Heart right ventricle (tissue), 16 donors: ENCODE data around the gene POLR1C. TPM values are rescaled to one million over a fixed set of nuclear protein-coding genes. Genes with fewer than 3 reads are reported as not detected.

Experiments
- ATAC-seq, 8 donors: fragments of 200-7000 bp; cut with Tn5 transposase; one replicate each; pipeline ENCODE4 v1.9.1; 2020; ENCODE audit warnings: mild to moderate bottlenecking in 8 of 8, moderate library complexity in 8 of 8, moderate number of reproducible peaks in 1 of 8
- DNase-seq, 2 donors: peaks; one replicate each; pipeline ENCODE4 v3.0.0-alpha.2; 2020
- H3K27ac ChIP-seq, 10 donors: fragments of 200-600 bp; sonication (generic) in 2 of 10; one replicate each; pipeline versions ENCODE4 v1.5.0 to v1.8.0; 2020 to 2022; ENCODE audit warnings: mild to moderate bottlenecking in 3 of 10
- H3K27me3 ChIP-seq, 7 donors: fragments of 200-600 bp; one replicate each; pipeline ENCODE4 v1.8.0; 2021 to 2022; ENCODE audit warnings: mild to moderate bottlenecking in 2 of 7
- H3K36me3 ChIP-seq, 9 donors: fragments of 200-600 bp; sonication (generic) in 1 of 9; one replicate each; pipeline versions ENCODE4 v1.5.0 to v1.8.0; 2020 to 2022; ENCODE audit warnings: mild to moderate bottlenecking in 2 of 9
- H3K4me1 ChIP-seq, 9 donors: fragments of 200-600 bp; sonication (generic) in 1 of 9; one replicate each; pipeline versions ENCODE4 v1.5.0 to v1.8.0; 2020 to 2022; ENCODE audit warnings: mild to moderate bottlenecking in 4 of 9
- H3K4me3 ChIP-seq, 10 donors: fragments of 200-600 bp; sonication (generic) in 2 of 10; one replicate each; pipeline versions ENCODE4 v1.5.0 to v1.8.0; 2020 to 2022; ENCODE audit warnings: mild to moderate bottlenecking in 7 of 10, moderate library complexity in 2 of 10
- H3K9me3 ChIP-seq, 11 donors: fragments of 200-600 bp in 10 of 11; sonication (generic) in 2 of 11; one replicate each; pipeline versions ENCODE4 v1.5.0 to v1.8.0; 2013 to 2022; ENCODE audit warnings: mild to moderate bottlenecking in 2 of 11, control low read depth in 1 of 11, moderate library complexity in 1 of 11
- CTCF ChIP-seq, 9 donors: fragments of 200-600 bp; sonication (generic) in 2 of 9; IDR thresholded peaks; one replicate each; pipeline versions ENCODE4 v1.5.0 to v1.8.0; 2021 to 2022; ENCODE audit warnings: antibody characterized with exemption in 9 of 9, mild to moderate bottlenecking in 5 of 9, moderate library complexity in 1 of 9
- WGBS, 2 donors: extraction: QIAGEN DNeasy Blood & Tissue Kit; methylation state at CpG; one replicate each; pipeline ENCODE4 v1.1.7; 2013; ENCODE audit warnings: inconsistent platforms in 1 of 2; 5-methylcytosine and 5-hydroxymethylcytosine counted together
- intact Hi-C, 10 donors: fragments of 100-400 bp; cut with DNase I; formaldehyde crosslinking; loops; one replicate each; pipeline versions ENCODE4 v1.11.1 to v1.14.2; 2022
- polyA plus RNA-seq, 2 donors: library from polyadenylated mRNA; stranded (reverse); fragments of 200-250 nt; gene quantifications; one replicate each; pipeline ENCODE4 v1.2.3, GENCODE V29; 2013
- total RNA-seq, 10 donors: library from RNA; stranded (reverse); fragmentation: NEBNext Ultra II Directional in 3 of 10; extraction: Animal tissue kit (Norgen Biotek cat#: 25700) in 3 of 10; gene quantifications; one replicate each; pipeline versions ENCODE4 v1.2.1 to v1.2.4, GENCODE V29; 2021 to 2023
- donor health status: Arrhythmogenic right ventricular cardiomyopathy.
- donor health status: ischemic (EF 13 %, LVEDD 7.1; RV severe dilation, severe dysfunction).
- donor health status: healthy with polysubstance abuse.
- donor health status: DM: no; HTN: yes; CAD: no.
- donor health status: DM: no; HTN: no; CAD: no.
- donor health status: ischemic (EF 25% LVEDD 6.9; RV normal size, moderate dysfunction).
- donor health status: ischemic (EF 25% LVEDD 5.7; RV mildly dilated, moderate dysfunction).
- donor health status: healthy.
- donor health status: DM: yes; HTN: yes; CAD: no.
- donor health status: Ischemic cardiomyopathy.
- donor health status: ischemic (EF 35%, LVEDD 5.7; RV mildly dilated, moderate dysfunction).
- donor health status: nonischemic (EF 11% LVEDD 7.7; RV severe dilation, severe dysfunction).
- donor health status: DM: yes; HTN: yes; CAD: no.
- donor health status: PGD.
- donor health status: ischemic (EF 29% LVEDD 5.4; RV normal size, mild dysfunction).
- donor health status: nonischemic (EF 23%, LVEDD 6.1; RV moderate dilation, normal function).

Gene POLR1C
- total and polyA plus RNA-seq, 12 donors, result 10.3 to 35.5 (median 15.3) TPM

- Histone ChIP-seq H3K4me3 (no peak overlapping the region), H3K36me3 (peaks cover 0 to 24% (median 0%) of the 10 kb centered on the region in 9 donors), H3K9me3 (no peaks in the 10 kb centered on the region), H3K4me1 (peaks cover under 1 to 37% (median 19%) of the 10 kb centered on the region in 9 donors), H3K27me3 (no peaks in the 10 kb centered on the region), H3K27ac (peak overlapping the region in 1 of 10 donors; percentile 47)
- DNase-seq (no peak), ATAC-seq (no peak)
- no peak for TF ChIP-seq CTCF (IDR thresholded peaks at IDR 0.05)
- WGBS, 2 donors, result 52 to 57% methylated on average over 6 of the region's 6 CpGs
- intact Hi-C loops, result loop anchor here in 1 of 10 donors (10.0 kb wide), 1 partner anchor 126 kb away; the partner anchor contains the start of gene ZNF318
Measured at GRCh38 chr6:43490523-43490939, 26.4 kb upstream of the POLR1C start.

GRCh38 chr6:43491750-43492661, 24.9 kb upstream of the POLR1C start:
- Histone ChIP-seq H3K36me3 (peaks cover 0 to 14% (median 0%) of the 10 kb centered on the region in 9 donors), H3K4me1 (peaks cover 0 to 52% (median 29%) of the 10 kb centered on the region in 9 donors), H3K27me3 (no peaks in the 10 kb centered on the region), H3K4me3 (no peak overlapping the region), H3K27ac (peak overlapping the region in 7 of 10 donors; percentile 5 to 84 (median 50)), H3K9me3 (no peaks in the 10 kb centered on the region)
- ATAC-seq, result peak; percentile 71 to 90 (median 82)
- no peak for TF ChIP-seq CTCF (IDR thresholded peaks at IDR 0.05)
- intact Hi-C loops, result loop anchor here in 2 of 10 donors (2.0 to 10.0 kb wide), 2 partner anchors 37 to 127 kb away; partner anchors contain the start of genes DLK2 (in 1 of the 2) and ZNF318 (in 1 of the 2)
- peak; percentile 84 to 85 for DNase-seq
- WGBS, 2 donors, result 23 to 27% methylated on average over 10 of the region's 10 CpGs

GRCh38 chr6:43492673-43493072, 24.2 kb upstream of the POLR1C start:
- no peak overlapping the region for H3K4me3 ChIP-seq

More at GRCh38 chr6:43492673-43493072, 24.2 kb upstream of the POLR1C start:
- TF ChIP-seq CTCF (IDR thresholded peaks at IDR 0.05), result no peak
- Histone ChIP-seq H3K27ac (peak overlapping the region in 5 of 10 donors; percentile 5 to 84 (median 53)), H3K9me3 (no peaks in the 10 kb centered on the region), H3K27me3 (no peaks in the 10 kb centered on the region), H3K36me3 (peaks cover 0 to 14% (median 0%) of the 10 kb centered on the region in 9 donors), H3K4me1 (peaks cover 0 to 58% (median 31%) of the 10 kb centered on the region in 9 donors)
- DNase-seq (no peak), ATAC-seq (peak in 6 of 8 donors; percentile 6 to 23 (median 16))
- WGBS, 2 donors, result 46 to 50% methylated on average over 3 of the region's 3 CpGs
- intact Hi-C loops, result loop anchor here in 2 of 10 donors (2.0 to 10.0 kb wide), 2 partner anchors 38 to 128 kb away; partner anchors contain the start of genes DLK2 (in 1 of the 2) and ZNF318 (in 1 of the 2)
